Upper lobe of right lung (tissue), 1 donor: ENCODE results near the gene PSRC1. TPM values are rescaled to one million over a fixed set of nuclear protein-coding genes. Genes with fewer than 3 reads are reported as not detected.
A peak's percentile ranks its signal among the peaks of the same experiment; 100 is the strongest.

ENCODE experiments used
- ATAC-seq: fragments of 200-7000 bp; cut with Tn5 transposase; one replicate; pipeline ENCODE4 v1.9.1; 2020; ENCODE audit warnings: mild to moderate bottlenecking, moderate library complexity
- DNase-seq: peaks from one replicate; pipeline ENCODE4 v3.0.0-alpha.2; 2020
- H3K27ac ChIP-seq: fragments of 200-600 bp; one replicate; pipeline ENCODE4 v1.8.0; 2022
- H3K27me3 ChIP-seq: fragments of 200-600 bp; one replicate; pipeline ENCODE4 v1.8.0; 2022; ENCODE audit warnings: mild to moderate bottlenecking
- H3K36me3 ChIP-seq: fragments of 200-600 bp; one replicate; pipeline ENCODE4 v1.8.0; 2022
- H3K4me1 ChIP-seq: fragments of 200-600 bp; one replicate; pipeline ENCODE4 v1.8.0; 2022
- H3K4me3 ChIP-seq: fragments of 200-600 bp; one replicate; pipeline ENCODE4 v1.8.0; 2022; ENCODE audit warnings: mild to moderate bottlenecking
- H3K9me3 ChIP-seq: fragments of 200-600 bp; one replicate; pipeline ENCODE4 v1.8.0; 2022
- intact Hi-C: fragments of 100-400 bp; cut with DNase I; formaldehyde crosslinking; loops from one replicate; pipeline ENCODE4 v1.11.0; 2022
- total RNA-seq: library from RNA; stranded (reverse); fragmentation: NEBNext Ultra II Directional; extraction: Animal tissue kit (Norgen Biotek cat#: 25700); gene quantifications from one replicate; pipeline ENCODE4 v1.2.1, GENCODE V29; 2021
- TF ChIP-seq, protein P1 (sequence below): fragments of 200-600 bp; IDR thresholded peaks from one replicate; pipeline ENCODE4 v1.8.0; 2022; ENCODE audit warnings: antibody characterized with exemption
- donor health status: DM: no; HTN: yes; CAD: no; lungs with severe emphysema.

The PSRC1 gene
- total RNA-seq, 1 donor from 2014 or later = 2.9 TPM

GRCh38 chr1:109283748-109284600 lies 1.0 kb upstream of the PSRC1 start:
- DNase-seq (no peak), ATAC-seq (no peak)
- peaks cover 20% of the 10 kb centered on the region for H3K4me1 ChIP-seq
- H3K27me3 ChIP-seq = no peaks in the 10 kb centered on the region
- TF ChIP-seq, protein P1, sequence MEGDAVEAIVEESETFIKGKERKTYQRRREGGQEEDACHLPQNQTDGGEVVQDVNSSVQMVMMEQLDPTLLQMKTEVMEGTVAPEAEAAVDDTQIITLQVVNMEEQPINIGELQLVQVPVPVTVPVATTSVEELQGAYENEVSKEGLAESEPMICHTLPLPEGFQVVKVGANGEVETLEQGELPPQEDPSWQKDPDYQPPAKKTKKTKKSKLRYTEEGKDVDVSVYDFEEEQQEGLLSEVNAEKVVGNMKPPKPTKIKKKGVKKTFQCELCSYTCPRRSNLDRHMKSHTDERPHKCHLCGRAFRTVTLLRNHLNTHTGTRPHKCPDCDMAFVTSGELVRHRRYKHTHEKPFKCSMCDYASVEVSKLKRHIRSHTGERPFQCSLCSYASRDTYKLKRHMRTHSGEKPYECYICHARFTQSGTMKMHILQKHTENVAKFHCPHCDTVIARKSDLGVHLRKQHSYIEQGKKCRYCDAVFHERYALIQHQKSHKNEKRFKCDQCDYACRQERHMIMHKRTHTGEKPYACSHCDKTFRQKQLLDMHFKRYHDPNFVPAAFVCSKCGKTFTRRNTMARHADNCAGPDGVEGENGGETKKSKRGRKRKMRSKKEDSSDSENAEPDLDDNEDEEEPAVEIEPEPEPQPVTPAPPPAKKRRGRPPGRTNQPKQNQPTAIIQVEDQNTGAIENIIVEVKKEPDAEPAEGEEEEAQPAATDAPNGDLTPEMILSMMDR = no peak
- intact Hi-C loops = loop anchor here (5.0 kb wide), 1 partner anchor 113 kb away; the partner anchor contains the start of gene SORT1
- H3K4me3 ChIP-seq = peak overlapping the region; percentile 75
- H3K36me3 ChIP-seq = no peaks in the 10 kb centered on the region
- peak overlapping the region; percentile 86 for H3K27ac ChIP-seq
- H3K9me3 ChIP-seq = no peaks in the 10 kb centered on the region

DNA sequence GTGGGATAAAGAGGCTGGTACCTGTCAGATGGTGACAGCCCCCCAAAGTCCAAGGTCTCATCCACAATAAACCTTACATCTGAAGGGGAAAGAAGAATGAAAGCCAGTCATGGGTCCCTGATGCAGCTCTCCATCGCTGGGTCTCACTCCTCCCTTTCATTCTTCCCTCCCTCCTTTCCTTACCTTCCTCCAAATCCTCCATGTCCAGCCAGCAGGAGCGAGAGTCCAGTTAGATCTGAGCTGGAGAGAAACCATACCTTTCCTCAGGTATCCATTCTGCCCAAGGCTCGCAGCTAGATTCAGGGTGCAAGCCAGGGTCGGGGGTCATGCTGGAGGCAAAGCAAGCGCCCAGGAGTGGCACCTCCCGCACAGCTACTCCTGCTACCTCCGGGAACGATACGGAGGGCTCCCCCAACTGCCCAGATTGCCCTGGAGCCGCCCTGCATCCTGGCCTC lies 421 bp downstream of the PSRC1 start:
- TF ChIP-seq, protein P1 = no peak
- H3K4me3 ChIP-seq = peak overlapping the region; percentile 75
- peak overlapping the region; percentile 86 for H3K27ac ChIP-seq
- ATAC-seq (no peak), DNase-seq (no peak)
- no peaks in the 10 kb centered on the region for H3K9me3 ChIP-seq
- no peaks in the 10 kb centered on the region for H3K27me3 ChIP-seq
- H3K36me3 ChIP-seq = no peaks in the 10 kb centered on the region
- H3K4me1 ChIP-seq = peaks cover 23% of the 10 kb centered on the region
- intact Hi-C loops = loop anchor here (5.0 kb wide), 1 partner anchor 115 kb away; the partner anchor contains the start of gene SORT1

DNA sequence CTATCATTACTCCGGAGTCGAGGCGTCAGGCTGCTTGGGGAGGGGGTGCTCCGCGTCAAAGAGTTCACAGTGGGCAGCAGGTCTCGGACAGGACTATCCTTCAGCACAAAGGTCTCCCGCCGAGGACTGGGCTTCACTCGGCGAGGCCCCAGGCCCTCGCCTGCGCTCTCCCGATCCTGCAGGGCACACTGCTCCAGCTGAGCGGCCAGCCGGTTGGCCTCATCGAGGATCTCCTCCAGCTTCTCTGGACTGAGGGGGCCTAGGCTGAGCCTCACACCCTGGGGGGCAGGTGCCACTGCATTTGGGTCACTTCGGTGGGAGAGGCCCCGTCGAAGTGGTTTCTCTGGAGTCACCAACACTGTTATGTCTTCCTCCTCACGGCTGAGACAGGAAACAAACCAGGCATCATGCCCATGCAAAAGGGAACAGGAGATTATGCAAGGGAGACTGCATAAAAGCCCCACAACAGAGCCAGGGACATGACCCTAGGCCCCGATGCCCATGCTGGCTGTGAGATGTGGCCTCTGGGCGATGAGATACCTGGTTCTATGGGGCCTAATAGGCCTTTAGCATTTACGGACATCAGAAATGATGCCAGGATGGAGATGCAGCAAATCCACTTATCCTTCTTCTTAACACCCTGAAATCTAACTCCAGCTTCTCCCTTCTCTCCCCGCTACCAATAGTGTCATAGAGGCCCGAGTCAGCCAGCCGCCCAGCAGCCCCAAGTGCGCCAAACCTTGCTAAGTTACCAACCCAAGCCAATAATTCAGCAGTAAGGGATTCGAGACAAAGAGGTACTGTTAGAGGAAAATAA lies 1.1 kb downstream of the PSRC1 start:
- no peaks in the 10 kb centered on the region for H3K27me3 ChIP-seq
- H3K36me3 ChIP-seq = no peaks in the 10 kb centered on the region
- H3K4me3 ChIP-seq = peak overlapping the region; percentile 75
- DNase-seq (no peak), ATAC-seq (no peak)
- intact Hi-C loops = loop anchor here (5.0 kb wide), 1 partner anchor 115 kb away; the partner anchor contains the start of gene SORT1
- H3K27ac ChIP-seq = peak overlapping the region; percentile 42
- no peaks in the 10 kb centered on the region for H3K9me3 ChIP-seq
- H3K4me1 ChIP-seq = peaks cover 29% of the 10 kb centered on the region
- TF ChIP-seq, protein P1 = no peak

DNA sequence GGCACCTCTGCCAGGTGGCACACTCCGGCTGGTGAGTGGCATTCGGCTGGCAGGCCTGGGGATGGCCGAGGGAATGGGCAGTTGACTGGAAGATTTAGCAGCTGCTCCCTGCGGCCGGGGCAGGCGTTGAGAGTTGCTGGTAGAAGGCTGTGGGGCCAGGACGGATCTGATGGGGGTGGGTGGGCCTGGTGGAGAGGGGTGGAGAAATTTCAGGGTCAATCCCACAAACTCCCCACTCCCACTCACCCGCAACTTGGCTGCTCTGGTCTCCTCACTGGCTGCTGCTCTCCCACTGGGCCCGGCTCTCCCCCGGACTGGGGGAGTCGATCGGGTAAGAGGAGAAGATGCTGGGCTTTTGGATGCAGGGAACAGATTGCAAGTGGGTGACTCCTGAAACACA lies 2.1 kb downstream of the PSRC1 start:
- H3K4me3 ChIP-seq = no peak overlapping the region
- H3K4me1 ChIP-seq = peaks cover 30% of the 10 kb centered on the region
- ATAC-seq (no peak), DNase-seq (peak; percentile 62)
- no peak overlapping the region for H3K27ac ChIP-seq
- no peaks in the 10 kb centered on the region for H3K27me3 ChIP-seq
- TF ChIP-seq, protein P1 = no peak
- H3K36me3 ChIP-seq = no peaks in the 10 kb centered on the region
- H3K9me3 ChIP-seq = no peaks in the 10 kb centered on the region
- intact Hi-C loops = loop anchor here (5.0 kb wide), 1 partner anchor 116 kb away; the partner anchor contains the start of gene SORT1

GRCh38 chr1:109279615-109280278 lies 3.2 kb downstream of the PSRC1 start:
- Histone ChIP-seq H3K4me3 (no peak overlapping the region), H3K36me3 (no peaks in the 10 kb centered on the region), H3K27ac (no peak overlapping the region), H3K4me1 (peaks cover 38% of the 10 kb centered on the region), H3K9me3 (no peaks in the 10 kb centered on the region), H3K27me3 (no peaks in the 10 kb centered on the region)
- no peak for DNase-seq
- ATAC-seq = no peak
- TF ChIP-seq, protein P1 = no peak
- intact Hi-C loops = loop anchor here (5.0 kb wide), 1 partner anchor 118 kb away; the partner anchor contains the start of gene SORT1
